Activated CD4-positive, alpha-beta T cell treated with anti-CD3 and anti-CD28 coated beads, Interleukin-2, amount 50 U/mL, for 1 hour (primary cell): ENCODE data around the gene ARHGEF1.
A peak's percentile ranks its signal among the peaks of the same experiment; 100 is the strongest.

Source experiments
- DNase-seq: peaks from one replicate; pipeline ENCODE4 v3.0.0-alpha.2; 2020

ARHGEF1 gene

GRCh38 chr19:41882568-41883462, at the start of gene ARHGEF1:
ARHGEF1 (plus strand) TSS chr19:41883184; CDS start chr19:41888083, 4,899 bp downstream.
- DNase-seq = peak; percentile 59

- no peak for DNase-seq
Observed at GRCh38 chr19:41837981-41838708, 44.8 kb upstream of the ARHGEF1 start.

- no peak for DNase-seq
Observed at GRCh38 chr19:41839211-41839610, 43.8 kb upstream of the ARHGEF1 start.

- DNase-seq = no peak
Observed at GRCh38 chr19:41843371-41843770, 39.6 kb upstream of the ARHGEF1 start.

GRCh38 chr19:41844601-41845000, 38.4 kb upstream of the ARHGEF1 start, which contains the start of gene LYPD4:
LYPD4 (minus strand) TSS chr19:41844683; CDS start chr19:41839285, 5,398 bp downstream.
- no peak for DNase-seq

- no peak for DNase-seq
Observed at GRCh38 chr19:41845001-41845050, 38.2 kb upstream of the ARHGEF1 start, which contains the start of gene DMRTC2. DMRTC2 (plus strand) TSS chr19:41845042; CDS start chr19:41847429, 2,387 bp downstream.

- DNase-seq = no peak
Observed at GRCh38 chr19:41845051-41845590, 37.9 kb upstream of the ARHGEF1 start.

- no peak for DNase-seq
Observed at GRCh38 chr19:41847351-41848105, 35.5 kb upstream of the ARHGEF1 start.

- DNase-seq = no peak
Observed at GRCh38 chr19:41848666-41849065, 34.3 kb upstream of the ARHGEF1 start.

GRCh38 chr19:41849067-41849466, 33.9 kb upstream of the ARHGEF1 start:
- no peak for DNase-seq

- no peak for DNase-seq
Observed at GRCh38 chr19:41850381-41850780, 32.6 kb upstream of the ARHGEF1 start.

GRCh38 chr19:41851456-41851855, 31.5 kb upstream of the ARHGEF1 start:
- no peak for DNase-seq

GRCh38 chr19:41853344-41853743, 29.6 kb upstream of the ARHGEF1 start:
- no peak for DNase-seq

- no peak for DNase-seq
Observed at GRCh38 chr19:41853768-41854167, 29.2 kb upstream of the ARHGEF1 start.

GRCh38 chr19:41859213-41859617, 23.8 kb upstream of the ARHGEF1 start:
- DNase-seq = no peak

GRCh38 chr19:41859618-41860418, 23.2 kb upstream of the ARHGEF1 start, which contains the start of gene RPS19:
RPS19 (plus strand) TSS chr19:41860255; CDS start chr19:41860775, 520 bp downstream.
- peak; percentile 98 for DNase-seq

GRCh38 chr19:41860419-41861115, 22.4 kb upstream of the ARHGEF1 start:
- no peak for DNase-seq

GRCh38 chr19:41861116-41861768, 21.7 kb upstream of the ARHGEF1 start:
- no peak for DNase-seq

- no peak for DNase-seq
Observed at GRCh38 chr19:41861846-41862245, 21.1 kb upstream of the ARHGEF1 start.

- DNase-seq = no peak
Observed at GRCh38 chr19:41862445-41862986, 20.5 kb upstream of the ARHGEF1 start.
